GM21528 (cell line): ENCODE measurements around the gene MADCAM1.
"Not testable (repeated sequence)": the region's sequence is repeated elsewhere in the genome, so short reads cannot be mapped to it uniquely, and the experiment has no call there.

Source experiments
- ATAC-seq: cut with Tn5 transposase; IDR thresholded peaks from one replicate; pipeline ENCODE4 v1.9.1; 2021; ENCODE audit warnings: mild to moderate bottlenecking, moderate library complexity; ENCODE audit not compliant: unreplicated experiment, low FRiP score

MADCAM1 gene

DNA sequence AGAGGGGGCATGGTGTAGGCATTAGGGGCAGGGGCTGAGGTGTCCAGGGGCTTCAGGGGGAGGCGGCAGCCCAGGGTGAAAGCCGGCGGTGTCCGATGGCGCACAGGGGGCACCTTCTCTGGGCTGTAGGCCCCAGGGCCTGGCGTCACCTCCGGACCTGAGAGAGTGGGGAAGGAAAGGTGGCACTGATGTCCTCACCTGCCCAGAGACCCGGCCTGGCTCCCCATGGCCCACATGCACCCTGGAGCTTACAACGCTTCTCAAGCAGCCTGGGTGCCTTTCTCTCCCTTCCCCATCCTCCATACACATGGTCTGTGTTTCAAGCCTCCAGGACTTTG, 32.1 kb upstream of the MADCAM1 start:
- no peak for ATAC-seq

DNA sequence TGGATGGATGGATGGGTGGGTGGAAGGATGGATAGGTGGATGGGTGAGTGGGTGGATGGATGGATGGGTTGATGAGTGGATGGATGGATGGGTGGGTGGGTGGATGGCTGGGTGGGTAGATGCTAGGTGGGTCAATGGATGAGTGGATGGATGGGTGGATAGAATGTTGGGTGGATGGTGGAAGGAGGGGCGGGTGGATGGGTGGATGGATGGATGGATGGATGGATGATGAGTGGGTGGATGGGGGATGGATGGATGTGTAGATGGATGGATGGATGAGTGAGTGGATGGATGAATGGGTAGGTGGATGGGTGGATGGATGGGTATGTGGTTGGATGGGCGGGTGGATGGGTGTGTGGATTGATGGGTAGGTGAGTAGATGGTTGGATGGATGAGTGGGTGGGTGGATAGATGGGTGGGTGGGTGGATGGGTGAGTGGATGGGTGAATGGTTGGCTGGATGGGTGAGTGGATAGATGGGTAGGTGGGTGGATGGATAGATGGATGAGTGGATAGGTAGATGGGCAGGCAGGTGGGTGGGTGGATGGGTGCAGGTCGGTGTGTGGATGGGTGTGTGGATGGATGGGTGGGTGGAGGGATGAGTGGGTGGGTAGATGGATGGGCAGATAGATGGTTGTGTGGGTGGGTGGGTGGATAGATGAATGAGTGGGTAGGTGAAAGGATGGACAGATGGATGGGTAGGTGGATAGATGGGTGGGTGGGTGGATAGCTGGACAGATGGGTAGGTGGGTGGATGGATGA, 31.1 kb upstream of the MADCAM1 start:
- ATAC-seq = no peak

DNA sequence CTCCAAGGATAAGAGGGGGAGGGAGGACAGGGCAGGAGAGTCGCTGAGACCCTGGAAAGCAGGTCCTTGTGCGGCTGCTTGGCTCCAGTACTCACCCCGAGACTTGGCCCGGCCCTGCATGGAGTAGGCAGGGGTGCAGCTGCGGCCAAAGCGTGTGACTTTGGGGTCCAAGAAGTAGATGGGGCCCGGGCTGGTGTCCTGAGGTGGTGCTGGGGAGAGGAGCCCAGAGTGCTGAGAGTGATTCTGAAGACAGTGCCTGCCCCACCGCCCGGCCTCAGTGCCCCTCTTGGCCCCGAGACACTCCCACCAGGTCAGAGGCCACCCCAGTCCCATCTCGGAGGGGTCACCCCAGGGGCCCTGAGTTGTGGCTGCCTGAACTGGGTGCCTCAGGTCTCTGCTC, 28.7 kb upstream of the MADCAM1 start:
- ATAC-seq = no peak

DNA sequence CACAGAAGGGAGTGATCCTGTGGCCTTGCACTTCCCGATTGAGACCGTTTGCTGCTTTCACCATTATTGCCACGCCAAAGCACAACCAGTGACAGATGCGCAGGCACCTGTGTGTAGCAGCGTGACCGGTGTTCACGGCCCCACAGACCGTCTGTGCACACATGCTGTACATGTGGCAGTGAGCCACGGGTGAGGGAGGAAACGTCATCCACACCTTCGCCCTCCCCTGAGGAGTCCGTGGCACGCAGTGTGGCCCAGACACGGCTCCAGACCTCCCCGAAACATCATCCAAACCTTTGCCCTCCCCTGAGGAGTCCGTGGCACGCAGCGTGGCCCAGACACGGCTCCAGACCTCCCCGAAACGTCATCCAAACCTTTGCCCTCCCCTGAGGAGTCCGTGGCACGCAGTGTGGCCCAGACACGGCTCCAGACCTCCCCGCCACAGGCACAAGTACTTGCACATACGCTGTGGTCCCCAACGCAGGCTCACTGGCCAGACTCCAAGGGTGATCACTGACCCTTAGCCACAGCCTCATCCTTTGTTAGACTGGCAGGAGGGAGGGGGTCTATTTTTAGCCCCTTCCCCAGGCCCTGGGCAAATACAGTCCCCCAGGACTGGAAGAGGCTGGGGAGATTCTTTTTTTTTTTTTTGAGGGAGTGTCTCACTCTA, 27.6 kb upstream of the MADCAM1 start:
- ATAC-seq = no peak

DNA sequence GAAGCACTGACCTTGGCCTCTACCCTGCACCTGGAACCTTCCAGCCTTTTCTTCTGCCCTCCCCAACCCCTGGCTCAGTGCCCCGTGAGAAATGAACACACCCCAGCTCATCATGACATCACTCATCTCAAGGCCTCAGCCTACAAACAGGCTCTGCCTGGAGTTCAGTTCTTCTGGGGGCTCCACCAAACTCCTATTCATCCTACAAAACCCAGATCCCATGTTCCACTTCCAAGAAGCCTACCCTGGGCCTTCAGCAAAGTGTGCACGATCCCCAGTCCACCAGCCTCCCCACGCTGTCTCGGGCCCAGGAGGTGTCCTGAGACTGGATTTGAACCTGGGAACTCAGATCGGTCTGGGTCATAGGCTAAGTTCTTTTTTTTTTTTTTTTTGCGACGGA, 26.5 kb upstream of the MADCAM1 start:
- no peak for ATAC-seq

DNA sequence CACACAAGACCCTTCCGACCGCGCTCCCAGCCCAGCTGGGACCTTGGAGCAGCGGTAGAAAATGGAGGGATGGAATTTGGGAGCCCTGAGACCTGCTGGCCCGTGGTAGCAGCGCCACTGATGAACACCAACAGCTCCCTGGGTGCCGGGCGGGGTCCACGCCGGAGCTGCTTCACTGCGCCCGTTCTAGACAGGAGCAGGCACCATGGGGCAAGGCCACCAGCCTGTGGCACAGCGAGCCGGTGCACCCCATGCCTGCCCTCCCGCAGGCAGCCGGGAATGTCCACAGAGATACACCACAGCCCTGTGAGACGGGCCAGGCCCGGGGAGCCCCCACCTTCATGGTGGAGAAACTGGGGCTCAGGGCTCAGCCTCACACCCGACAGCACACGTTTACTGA, 25.6 kb upstream of the MADCAM1 start:
- ATAC-seq = no peak

DNA sequence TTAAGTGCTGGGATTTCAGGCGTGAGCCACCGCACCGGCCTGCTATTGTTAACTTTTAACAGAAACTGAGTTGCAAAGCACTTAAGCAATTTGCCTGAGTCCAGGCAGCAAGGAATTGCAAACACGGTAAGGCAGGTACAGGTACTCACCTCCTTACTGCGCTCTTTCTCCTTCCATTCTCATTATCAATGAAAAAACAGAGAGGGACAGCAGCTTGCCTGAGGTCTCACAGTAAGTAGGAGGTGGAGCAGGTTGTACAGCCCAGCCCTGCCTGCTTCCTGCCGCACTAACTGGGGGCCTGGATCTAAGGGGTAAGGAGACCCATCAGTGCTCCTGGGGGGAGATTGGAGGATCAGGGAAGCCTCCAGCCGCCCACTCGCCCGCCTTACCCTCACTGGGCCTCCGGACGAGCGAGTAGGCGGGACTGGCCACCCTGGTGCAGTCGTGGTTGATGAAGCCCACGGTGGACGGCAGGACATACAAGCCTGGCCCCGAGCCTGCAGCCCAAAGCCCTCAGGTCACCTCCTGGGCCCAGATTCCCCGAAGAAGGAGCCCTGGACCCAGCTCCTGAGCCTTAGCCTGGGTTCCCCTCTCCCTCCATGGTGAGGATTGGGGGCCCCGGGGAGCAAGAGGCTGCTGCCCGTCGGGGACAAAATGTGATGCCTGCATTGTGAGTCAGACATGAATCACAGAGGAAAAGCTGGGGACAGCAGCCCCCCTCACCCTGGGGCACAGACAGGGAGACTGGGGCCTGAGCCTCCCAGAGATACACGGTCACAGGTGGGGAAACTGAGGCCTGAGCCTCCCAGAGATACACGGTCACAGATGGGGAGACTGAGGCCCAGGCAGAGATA, 24.1 kb upstream of the MADCAM1 start:
- ATAC-seq = no peak

DNA sequence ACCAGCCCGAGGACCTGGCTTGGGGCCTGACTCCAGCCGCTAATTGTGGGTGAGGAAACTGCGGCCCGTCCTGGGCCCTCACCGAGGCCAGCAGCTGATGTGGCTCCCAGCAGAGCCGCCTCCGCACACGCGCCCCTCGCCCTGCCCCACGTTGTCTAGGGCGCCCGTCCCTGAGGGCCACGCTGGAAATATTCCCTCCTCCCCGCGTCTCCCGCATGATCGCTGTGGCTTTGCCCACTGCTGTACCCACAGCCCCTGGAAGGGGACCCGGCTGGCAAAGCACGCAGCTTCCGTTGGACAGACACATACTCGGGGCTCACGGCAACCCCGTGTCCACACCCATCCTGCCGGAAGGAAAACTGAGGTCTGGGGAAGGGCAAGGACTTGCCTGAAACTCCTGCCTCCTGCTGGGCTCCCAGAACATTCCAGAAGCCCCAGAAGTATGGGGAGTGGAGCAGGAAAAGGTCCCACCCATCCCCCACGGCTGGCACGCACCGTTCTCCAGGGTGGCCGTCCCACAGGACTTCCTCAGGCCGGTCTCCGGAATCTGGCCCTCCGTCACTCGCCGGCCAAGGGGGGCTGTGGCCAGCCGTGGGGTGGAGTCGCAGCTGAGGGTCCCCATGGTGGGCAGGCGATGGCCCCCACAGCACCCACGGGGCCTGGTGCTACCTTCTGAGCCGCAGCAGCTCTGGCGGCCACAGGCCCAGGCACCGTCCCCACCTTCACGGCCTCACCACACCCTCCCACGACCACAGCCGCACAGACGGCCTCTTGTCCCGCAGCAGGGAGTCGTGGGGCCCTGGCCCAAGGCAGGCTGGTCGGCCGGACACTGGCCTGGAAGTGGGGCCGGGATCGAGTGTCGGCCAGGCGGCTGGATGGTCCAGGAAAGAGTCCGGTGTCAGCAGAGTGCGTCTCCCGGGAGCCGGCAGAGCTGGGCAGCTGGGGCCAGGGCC, 21.9 kb upstream of the MADCAM1 start:
- ATAC-seq = no peak

DNA sequence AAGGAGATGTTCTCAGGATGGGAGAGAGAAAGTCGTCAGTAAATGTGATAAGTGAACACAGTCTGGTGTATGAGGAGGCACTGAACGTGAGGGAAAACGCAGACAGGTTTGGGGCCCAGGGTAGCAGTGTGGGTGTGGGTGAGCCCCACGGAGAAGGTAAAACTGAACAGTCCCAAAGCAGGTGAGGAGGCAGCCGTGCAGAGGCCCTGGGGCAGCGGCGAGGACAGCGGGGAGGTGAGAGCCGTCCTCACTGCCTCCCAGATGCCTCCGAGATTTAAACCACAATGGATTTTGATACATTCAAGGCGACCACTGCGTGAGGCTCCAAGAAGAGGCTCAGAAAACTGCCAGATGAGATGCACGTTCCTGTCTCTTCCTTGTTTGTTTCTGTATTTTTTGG, 20.9 kb upstream of the MADCAM1 start:
- ATAC-seq = no peak

DNA sequence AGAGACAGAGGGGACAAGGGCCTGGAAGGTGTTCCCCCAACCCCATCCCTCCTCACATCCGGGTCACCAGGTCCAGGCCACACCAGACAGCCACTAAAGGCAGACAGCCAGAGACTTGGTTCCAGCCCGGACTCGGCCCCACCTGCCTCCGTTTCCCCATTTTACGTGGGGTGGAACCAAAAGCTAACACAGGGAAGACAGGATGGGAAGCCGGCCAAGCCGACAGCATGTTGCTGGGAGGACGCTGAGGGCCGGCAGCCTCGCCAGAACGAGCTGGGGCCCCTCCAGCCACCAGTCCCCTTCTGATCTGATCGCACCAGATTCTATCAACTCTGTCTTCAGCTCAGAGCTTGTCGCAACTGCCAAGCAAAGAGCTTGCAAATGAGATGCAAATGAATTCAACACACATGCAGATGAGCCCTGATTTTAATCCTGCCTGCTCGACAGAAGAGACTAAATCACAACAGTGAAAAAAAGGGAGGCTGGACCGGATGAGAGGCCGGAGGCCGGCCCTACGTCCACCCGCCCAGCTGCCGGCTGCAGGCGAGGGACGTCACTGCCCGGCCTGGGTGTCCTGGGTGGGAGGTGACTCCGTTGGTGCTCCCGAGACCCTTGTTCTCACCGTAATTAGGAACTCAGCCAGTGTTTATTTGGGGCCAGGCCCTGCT, 17.9 kb upstream of the MADCAM1 start:
- no peak for ATAC-seq

DNA sequence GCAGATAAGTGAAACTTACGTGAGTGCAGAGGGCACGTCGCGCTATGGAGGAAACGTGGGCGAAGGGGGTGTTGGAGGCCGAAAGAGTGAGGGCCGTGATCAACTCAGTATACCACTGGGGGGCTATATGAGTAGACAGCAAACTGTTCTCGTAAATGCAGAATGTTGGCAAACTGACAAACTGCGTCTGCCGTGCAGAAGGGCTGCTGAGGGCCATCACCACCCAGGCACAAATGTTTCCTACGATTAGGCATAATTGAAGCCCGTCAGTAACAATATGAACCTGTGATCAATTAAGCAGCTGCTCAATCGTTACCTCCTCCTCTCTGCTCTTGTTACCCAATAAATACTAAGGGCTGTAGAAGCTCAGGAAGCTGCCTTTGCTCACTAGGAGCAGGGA, 17.3 kb upstream of the MADCAM1 start:
- ATAC-seq = no peak

DNA sequence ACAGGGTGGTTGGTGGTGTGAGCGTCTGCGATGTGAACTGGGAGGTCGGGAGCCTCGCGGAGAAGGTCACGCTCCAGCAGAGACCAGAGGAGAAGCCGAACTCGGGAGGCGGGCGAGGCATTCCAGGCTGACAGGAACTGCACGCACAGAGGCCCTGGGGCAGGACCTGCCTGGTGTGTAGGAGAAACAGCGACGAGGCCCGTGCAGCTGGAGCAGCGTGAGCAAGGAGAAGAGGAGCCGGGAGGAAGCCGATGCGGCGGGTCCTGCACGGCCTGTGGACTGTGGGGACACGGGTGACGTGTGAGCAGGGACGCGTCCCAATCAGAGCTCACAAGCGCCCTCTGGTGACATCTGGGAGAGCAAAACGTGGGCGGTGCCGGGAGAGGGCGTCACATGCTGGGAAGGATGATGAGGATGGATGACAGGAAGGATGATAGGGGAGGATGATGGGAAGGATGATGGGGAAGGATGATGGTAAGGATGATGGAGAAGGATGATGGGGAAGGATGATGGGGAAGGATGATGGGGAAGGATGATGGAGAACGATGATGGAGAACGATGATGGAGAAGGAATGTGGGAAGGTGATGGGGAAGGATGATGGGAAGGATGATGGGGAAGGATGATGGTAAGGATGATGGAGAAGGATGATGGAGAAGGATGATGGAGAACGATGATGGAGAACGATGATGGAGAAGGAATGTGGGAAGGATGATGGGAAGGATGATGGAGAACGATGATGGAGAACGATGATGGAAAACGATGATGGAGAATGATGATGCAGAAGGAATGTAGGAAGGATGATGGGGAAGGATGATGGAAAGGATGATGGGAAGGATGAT, 16.1 kb upstream of the MADCAM1 start:
- ATAC-seq = no peak

DNA sequence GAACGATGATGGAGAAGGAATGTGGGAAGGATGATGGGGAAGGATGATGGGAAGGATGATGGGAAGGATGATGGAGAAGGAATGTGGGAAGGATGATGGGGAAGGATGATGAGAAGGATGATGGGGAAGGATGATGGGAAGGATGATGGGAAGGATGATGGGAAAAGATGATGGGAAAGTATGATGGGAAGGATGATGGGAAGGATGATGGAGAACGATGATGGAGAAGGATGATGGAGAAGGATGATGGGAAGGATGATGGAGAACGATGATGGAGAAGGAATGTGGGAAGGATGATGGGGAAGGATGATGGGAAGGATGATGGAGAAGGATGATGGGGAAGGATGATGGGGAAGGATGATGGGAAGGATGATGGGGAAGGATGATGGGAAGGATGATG, 15.2 kb upstream of the MADCAM1 start:
- not testable (repeated sequence) for ATAC-seq

DNA sequence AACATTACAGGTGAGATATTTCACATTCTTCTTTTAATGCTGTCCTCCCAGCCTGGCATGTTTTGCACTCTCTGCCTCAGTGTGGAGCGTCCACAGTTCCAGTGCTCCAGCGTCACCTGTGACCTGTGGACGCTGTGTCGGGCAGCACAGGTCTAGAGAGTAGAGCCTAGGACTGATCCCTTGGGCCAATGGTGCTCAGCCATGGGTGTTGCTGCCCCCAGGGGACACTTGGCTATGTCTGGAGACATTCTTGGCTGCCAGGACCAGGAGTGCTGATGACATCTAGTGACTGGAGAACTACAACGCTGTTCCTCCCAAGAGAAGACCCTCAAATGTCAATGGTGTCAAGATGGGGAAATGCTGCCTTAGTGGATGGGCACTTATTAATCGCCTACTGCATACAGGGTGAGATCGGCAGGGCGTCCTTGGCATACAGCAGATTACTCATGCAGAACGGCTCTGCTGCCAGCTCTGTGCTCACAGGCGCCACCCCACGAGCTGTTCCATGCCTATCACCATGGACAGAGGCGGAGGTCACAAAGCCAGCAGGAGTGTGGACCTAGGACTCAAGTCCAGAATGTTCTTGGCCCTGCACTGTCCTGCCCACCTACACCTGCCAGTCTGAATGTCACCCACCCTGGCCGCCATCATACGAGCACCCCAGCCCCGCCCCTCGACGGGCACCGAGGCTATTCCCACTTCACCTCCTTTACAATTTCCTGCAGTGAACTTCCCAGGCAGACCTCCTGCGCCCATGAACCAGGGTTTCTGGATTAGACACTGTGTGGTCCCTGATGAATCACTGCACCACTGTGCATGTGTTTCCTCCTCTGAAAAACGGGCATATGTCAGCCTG, 13.9 kb upstream of the MADCAM1 start:
- ATAC-seq = no peak

DNA sequence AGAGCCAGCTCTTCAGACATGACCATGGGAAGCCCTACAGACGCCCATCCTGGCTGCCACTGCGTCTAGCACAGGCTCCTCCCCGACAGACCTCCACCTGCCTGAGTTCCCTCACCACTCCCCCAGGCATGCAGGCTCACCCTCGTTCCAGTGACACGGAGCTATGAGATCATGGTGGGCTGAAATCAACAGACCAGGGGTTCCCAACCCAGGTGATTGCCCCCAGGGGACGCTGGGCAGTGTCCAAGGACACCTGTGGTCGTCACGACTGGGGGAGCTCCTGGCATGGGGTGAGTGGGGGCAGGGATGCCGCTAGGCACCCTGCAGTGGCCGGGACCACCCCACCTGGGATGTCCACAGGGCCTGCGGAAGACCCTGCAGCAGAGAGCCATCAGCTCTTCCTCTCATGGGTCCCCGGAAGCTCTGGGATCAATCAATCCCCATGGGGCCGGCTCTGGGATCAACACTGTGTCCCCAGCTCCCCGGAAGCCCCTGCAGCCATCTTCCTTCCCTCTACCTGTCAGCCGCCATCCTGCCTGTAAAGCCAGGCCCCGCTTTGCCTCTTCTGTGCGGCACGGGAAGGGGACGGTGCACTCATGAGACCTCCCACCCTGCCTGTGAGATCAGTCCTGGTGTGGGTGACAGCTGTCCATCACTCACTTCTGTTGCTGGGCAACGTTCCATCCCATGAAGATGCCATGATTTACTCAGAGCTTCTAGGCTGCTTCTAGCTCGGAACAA, 12.8 kb upstream of the MADCAM1 start:
- no peak for ATAC-seq

DNA sequence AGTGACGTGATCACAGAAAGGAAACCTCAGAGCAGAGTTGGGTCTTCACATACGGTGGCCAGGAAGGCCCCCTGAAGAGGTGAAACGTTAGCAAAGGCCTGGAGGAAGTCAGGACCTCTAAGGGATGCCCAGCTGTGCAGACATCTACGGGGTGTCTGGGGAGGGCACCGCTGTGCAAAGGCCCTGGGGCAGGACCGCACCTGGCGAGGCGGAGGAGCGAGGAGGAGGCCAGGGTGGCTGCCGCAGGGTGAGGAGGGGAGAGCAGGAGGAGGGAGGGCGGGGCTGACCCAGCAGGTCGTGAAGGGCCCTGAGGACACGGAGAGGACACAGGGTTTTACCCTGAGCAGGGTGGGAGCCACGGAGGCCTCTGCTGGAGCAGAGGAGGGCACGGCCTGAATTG, 11.8 kb upstream of the MADCAM1 start:
- no peak for ATAC-seq

DNA sequence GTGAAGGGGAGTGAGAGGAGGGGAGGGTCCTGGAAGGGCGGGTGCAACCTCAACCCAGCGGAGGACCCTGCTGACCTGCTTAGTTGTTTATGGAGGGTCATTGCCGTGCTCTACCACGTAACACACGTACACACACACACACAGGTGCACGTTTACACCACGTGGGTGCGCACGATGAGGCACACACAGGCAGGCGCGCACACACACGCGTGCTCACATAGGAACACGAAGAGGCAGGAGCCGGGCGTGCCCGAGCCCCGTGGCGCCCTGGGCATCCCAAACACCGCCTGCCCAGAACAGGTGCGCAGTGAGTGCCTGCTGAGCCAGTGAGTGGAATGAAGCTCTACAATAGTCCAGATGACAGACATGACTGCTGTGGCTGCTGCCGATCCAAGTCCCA, 11.2 kb upstream of the MADCAM1 start:
- no peak for ATAC-seq
